ENCODE measurements around the gene RIN3. TPM values are rescaled to one million over a fixed set of nuclear protein-coding genes. Genes with fewer than 3 reads are reported as not detected.

The RIN3 gene
- total RNA-seq, 1 donor from 2014 or later, result 18.8 TPM

DNA sequence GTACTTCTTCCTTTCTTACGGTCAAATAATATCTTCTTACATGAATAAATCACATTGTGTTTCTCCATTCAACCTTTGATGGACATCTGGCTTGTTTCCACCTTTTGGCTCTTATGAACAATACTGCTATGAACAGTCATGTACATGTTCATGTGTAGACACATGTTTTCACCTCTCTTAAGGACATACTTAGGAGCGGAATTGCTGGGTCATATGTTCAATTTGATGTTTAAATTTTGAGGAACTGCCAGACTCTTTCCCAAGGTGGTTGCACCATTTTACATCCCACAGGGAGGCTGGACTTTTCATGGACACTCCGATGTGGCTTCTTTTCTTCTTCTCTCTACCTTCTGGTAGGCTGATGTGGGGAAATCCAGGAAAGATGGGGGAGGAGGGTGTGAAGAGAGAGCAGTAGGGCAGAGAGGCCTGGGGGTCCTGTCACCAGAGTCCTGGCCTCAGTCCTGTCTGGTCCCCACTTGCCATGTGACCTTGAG lies 218.1 kb downstream of the RIN3 start:
- peaks cover 17% of the 10 kb centered on the region for H3K4me1 Mint-ChIP-seq (ENCODE audit: low read depth)
- no peak overlapping the region for H3K27ac Mint-ChIP-seq (ENCODE audit: unreplicated experiment)
- DNase-seq (ENCODE audit: low spot score), result no peak
- H3K27me3 Mint-ChIP-seq (ENCODE audit: low read depth), result no peaks in the 10 kb centered on the region
- H3K9me3 Mint-ChIP-seq (ENCODE audit: low read depth), result peaks cover 4% of the 10 kb centered on the region
- peaks cover 21% of the 10 kb centered on the region for H3K36me3 Mint-ChIP-seq (ENCODE audit: low read depth)
- TF ChIP-seq, protein P1, sequence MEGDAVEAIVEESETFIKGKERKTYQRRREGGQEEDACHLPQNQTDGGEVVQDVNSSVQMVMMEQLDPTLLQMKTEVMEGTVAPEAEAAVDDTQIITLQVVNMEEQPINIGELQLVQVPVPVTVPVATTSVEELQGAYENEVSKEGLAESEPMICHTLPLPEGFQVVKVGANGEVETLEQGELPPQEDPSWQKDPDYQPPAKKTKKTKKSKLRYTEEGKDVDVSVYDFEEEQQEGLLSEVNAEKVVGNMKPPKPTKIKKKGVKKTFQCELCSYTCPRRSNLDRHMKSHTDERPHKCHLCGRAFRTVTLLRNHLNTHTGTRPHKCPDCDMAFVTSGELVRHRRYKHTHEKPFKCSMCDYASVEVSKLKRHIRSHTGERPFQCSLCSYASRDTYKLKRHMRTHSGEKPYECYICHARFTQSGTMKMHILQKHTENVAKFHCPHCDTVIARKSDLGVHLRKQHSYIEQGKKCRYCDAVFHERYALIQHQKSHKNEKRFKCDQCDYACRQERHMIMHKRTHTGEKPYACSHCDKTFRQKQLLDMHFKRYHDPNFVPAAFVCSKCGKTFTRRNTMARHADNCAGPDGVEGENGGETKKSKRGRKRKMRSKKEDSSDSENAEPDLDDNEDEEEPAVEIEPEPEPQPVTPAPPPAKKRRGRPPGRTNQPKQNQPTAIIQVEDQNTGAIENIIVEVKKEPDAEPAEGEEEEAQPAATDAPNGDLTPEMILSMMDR (IDR thresholded peaks at IDR 0.05), result no peak
- H3K4me3 Mint-ChIP-seq (ENCODE audit: unreplicated experiment), result no peak overlapping the region

DNA sequence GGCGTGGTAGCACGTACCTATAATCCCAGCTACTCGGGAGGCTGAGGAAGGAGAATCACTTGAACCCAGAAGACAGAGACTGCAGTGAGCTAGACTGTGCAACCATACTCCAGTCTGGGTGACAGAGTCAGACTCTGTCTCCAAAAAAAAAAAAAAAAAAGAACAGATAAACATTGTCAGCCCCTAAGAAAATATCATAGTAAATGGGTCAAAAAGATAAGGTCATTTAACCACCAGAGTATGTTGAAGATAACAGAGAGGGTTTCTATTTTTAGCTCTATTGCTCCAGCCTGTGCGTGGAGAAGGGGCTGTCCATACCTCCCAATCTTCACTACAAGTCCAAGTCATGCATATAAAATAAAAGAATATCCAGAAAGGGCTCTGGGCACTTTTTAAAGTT lies 219.4 kb downstream of the RIN3 start:
- peaks cover 16% of the 10 kb centered on the region for H3K36me3 Mint-ChIP-seq (ENCODE audit: low read depth)
- peaks cover 4% of the 10 kb centered on the region for H3K9me3 Mint-ChIP-seq (ENCODE audit: low read depth)
- no peaks in the 10 kb centered on the region for H3K27me3 Mint-ChIP-seq (ENCODE audit: low read depth)
- TF ChIP-seq, protein P1 (IDR thresholded peaks at IDR 0.05), result no peak
- no peak overlapping the region for H3K27ac Mint-ChIP-seq (ENCODE audit: unreplicated experiment)
- H3K4me1 Mint-ChIP-seq (ENCODE audit: low read depth), result peaks cover 26% of the 10 kb centered on the region
- no peak for DNase-seq (ENCODE audit: low spot score)
- H3K4me3 Mint-ChIP-seq (ENCODE audit: unreplicated experiment), result no peak overlapping the region

DNA sequence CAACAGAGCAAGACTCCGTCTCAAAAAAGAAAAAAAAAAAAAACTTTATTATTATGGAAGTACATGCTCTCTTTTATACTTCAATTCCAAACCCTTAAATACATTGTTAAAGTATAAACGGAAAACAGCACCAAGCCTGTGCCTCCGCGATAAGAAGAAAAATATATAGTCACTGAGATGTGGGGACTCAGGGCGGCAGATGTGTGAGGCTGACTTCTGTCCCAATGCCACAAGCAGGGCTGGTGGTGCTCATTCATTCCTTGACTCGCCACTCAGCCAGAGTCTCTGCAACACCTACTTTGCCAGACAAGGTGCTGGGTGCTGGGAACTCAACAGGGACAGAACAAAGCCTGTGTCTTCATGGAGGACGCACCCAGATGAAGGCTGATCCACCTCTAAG lies 221.0 kb downstream of the RIN3 start:
- H3K4me3 Mint-ChIP-seq (ENCODE audit: unreplicated experiment), result no peak overlapping the region
- H3K27me3 Mint-ChIP-seq (ENCODE audit: low read depth), result no peaks in the 10 kb centered on the region
- H3K27ac Mint-ChIP-seq (ENCODE audit: unreplicated experiment), result no peak overlapping the region
- peaks cover 24% of the 10 kb centered on the region for H3K4me1 Mint-ChIP-seq (ENCODE audit: low read depth)
- H3K9me3 Mint-ChIP-seq (ENCODE audit: low read depth), result peaks cover 7% of the 10 kb centered on the region
- no peak for DNase-seq (ENCODE audit: low spot score)
- peaks cover 21% of the 10 kb centered on the region for H3K36me3 Mint-ChIP-seq (ENCODE audit: low read depth)
- TF ChIP-seq, protein P1 (IDR thresholded peaks at IDR 0.05), result no peak

DNA sequence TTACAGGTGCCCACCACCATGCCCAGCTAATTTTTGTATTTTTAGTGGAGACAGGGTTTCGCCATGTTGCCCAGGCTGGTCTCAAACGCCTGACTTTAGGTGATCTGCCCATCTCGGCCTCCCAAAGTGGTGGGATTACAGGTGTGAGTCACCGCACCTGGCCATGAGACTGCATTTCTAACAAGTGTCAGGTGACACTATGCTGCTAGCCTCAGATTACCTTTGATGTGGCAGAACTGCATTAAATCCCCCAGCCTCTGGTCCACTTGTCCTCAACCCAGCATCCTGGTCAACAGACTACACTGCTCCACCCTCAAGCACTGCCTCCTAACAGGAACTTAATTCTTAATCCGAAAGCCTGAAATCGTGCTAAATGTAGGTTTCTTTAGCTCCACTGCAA lies 221.8 kb downstream of the RIN3 start:
- no peak overlapping the region for H3K4me3 Mint-ChIP-seq (ENCODE audit: unreplicated experiment)
- H3K27ac Mint-ChIP-seq (ENCODE audit: unreplicated experiment), result no peak overlapping the region
- TF ChIP-seq, protein P1 (IDR thresholded peaks at IDR 0.05), result no peak
- peaks cover 21% of the 10 kb centered on the region for H3K36me3 Mint-ChIP-seq (ENCODE audit: low read depth)
- no peak for DNase-seq (ENCODE audit: low spot score)
- peaks cover 19% of the 10 kb centered on the region for H3K4me1 Mint-ChIP-seq (ENCODE audit: low read depth)
- H3K9me3 Mint-ChIP-seq (ENCODE audit: low read depth), result peaks cover 7% of the 10 kb centered on the region
- no peaks in the 10 kb centered on the region for H3K27me3 Mint-ChIP-seq (ENCODE audit: low read depth)

DNA sequence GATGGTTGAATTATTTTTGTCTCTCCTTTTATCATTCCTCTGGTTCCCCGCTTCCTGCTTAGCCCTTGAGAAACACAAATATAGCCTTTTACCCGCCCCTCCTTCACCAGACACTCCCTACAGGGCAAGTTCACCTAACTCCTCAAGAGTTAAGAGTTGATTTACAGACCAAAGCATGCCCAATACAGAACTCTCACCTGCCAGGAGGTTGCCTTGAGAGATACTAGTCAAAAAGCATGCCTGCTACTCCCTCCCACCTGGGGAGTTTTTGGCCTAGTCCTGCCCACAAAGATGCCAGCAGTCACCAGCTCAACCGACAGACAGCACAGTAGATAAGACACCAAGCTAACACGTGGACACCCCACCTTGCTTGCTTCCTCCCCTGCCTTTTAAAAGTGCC lies 223.6 kb downstream of the RIN3 start:
- Mint-ChIP-seq H3K4me3 (ENCODE audit: unreplicated experiment) (no peak overlapping the region), H3K9me3 (ENCODE audit: low read depth) (peaks cover 3% of the 10 kb centered on the region), H3K27me3 (ENCODE audit: low read depth) (no peaks in the 10 kb centered on the region), H3K36me3 (ENCODE audit: low read depth) (peaks cover 13% of the 10 kb centered on the region), H3K27ac (ENCODE audit: unreplicated experiment) (peak overlapping the region; percentile 61), H3K4me1 (ENCODE audit: low read depth) (peaks cover 19% of the 10 kb centered on the region)
- no peak for DNase-seq (ENCODE audit: low spot score)
- TF ChIP-seq, protein P1 (IDR thresholded peaks at IDR 0.05), result no peak
